DND-41 (cell line): Measurements from ENCODE around the gene KCND3.

Source experiments
- EZH2 ChIP-seq: IDR thresholded peaks from 3 replicates; pipeline ENCODE4 v1.6.1; 2012; ENCODE audit warnings: borderline replicate concordance, low read depth, mild to moderate bottlenecking, moderate library complexity, low read length, inconsistent platforms; ENCODE audit not compliant: severe bottlenecking
- TF ChIP-seq, protein P1 (sequence below): IDR thresholded peaks from 2 replicates; pipeline ENCODE4 v1.5.1; 2012; ENCODE audit warnings: borderline replicate concordance, low read length, moderate library complexity, mild to moderate bottlenecking; ENCODE audit not compliant: poor library complexity, severe bottlenecking; ENCODE audit errors: extremely low read depth

DNA sequence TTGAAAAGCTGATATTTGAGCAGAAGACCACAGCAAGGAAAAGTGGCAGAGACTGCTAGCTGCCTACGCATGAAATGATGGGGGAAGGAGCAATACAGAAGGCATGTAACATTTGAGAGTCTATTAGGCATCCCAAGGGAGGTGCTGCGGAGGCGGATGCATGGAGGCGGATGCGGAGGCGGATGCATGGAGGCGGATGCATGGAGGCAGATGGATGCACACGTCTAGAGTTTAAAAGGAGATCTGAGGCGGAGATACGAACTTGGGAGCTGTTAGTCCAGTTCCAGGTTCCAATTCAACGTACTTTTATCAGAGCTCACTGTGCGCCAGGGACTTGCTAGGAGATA, 234.5 kb downstream of the KCND3 start:
- TF ChIP-seq, protein P1, sequence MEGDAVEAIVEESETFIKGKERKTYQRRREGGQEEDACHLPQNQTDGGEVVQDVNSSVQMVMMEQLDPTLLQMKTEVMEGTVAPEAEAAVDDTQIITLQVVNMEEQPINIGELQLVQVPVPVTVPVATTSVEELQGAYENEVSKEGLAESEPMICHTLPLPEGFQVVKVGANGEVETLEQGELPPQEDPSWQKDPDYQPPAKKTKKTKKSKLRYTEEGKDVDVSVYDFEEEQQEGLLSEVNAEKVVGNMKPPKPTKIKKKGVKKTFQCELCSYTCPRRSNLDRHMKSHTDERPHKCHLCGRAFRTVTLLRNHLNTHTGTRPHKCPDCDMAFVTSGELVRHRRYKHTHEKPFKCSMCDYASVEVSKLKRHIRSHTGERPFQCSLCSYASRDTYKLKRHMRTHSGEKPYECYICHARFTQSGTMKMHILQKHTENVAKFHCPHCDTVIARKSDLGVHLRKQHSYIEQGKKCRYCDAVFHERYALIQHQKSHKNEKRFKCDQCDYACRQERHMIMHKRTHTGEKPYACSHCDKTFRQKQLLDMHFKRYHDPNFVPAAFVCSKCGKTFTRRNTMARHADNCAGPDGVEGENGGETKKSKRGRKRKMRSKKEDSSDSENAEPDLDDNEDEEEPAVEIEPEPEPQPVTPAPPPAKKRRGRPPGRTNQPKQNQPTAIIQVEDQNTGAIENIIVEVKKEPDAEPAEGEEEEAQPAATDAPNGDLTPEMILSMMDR = no peak
- TF ChIP-seq EZH2 = no peak
